A673 (cell line): ENCODE data around the gene ARHGAP18. TPM values are rescaled to one million over a fixed set of nuclear protein-coding genes. Genes with fewer than 3 reads are reported as not detected.

Source experiments
- BruUV-seq: library from RNA; stranded (reverse); fragments of 400-500 nt; replicated peaks from 2 replicates; lab custom pipeline; 2021; lab: Mats Ljungman, UMichigan
- CTCF ChIA-PET: fragments of 300-600 bp; sonication (Branson Sonifier 250); formaldehyde crosslinking; loops from one replicate; lab custom pipeline; 2022; ENCODE audit warnings: antibody characterized with exemption; lab: Charles Lee
- POLR2A ChIA-PET: fragments of 300-600 bp; sonication (Branson Sonifier 250); formaldehyde crosslinking; loops from one replicate; lab custom pipeline; 2022; ENCODE audit warnings: antibody characterized with exemption; ENCODE audit not compliant: low non-redundant PET; lab: Charles Lee
- DNase-seq: peaks from one replicate; pipeline ENCODE4 v3.0.0-alpha.2; 2015; ENCODE audit warnings: low spot score
- H3K27ac ChIP-seq: fragments of 200-600 bp; sonication (generic); 2 replicates; pipeline ENCODE4 v1.5.1; 2016; ENCODE audit warnings: mixed run types, low read depth, mild to moderate bottlenecking, mixed read lengths, antibody characterized with exemption, low read length; ENCODE audit not compliant: poor library complexity, severe bottlenecking
- H3K27me3 ChIP-seq: fragments of 200-600 bp; sonication (generic); replicated peaks from 2 replicates; pipeline ENCODE4 v1.6.1; 2017; ENCODE audit warnings: mixed run types, low read depth, mild to moderate bottlenecking, mixed read lengths, antibody characterized with exemption, low read length; ENCODE audit not compliant: insufficient read depth, poor library complexity
- H3K36me3 ChIP-seq: fragments of 200-600 bp; sonication (generic); 2 replicates; pipeline ENCODE4 v1.6.1; 2016; ENCODE audit warnings: mixed run types, mild to moderate bottlenecking, mixed read lengths, antibody characterized with exemption, low read length; ENCODE audit not compliant: insufficient read depth, poor library complexity, severe bottlenecking
- H3K4me1 ChIP-seq: fragments of 200-600 bp; sonication (generic); 2 replicates; pipeline ENCODE4 v1.6.1; 2017; ENCODE audit warnings: mixed run types, mild to moderate bottlenecking, mixed read lengths, antibody characterized with exemption, low read length; ENCODE audit not compliant: insufficient read depth, poor library complexity, severe bottlenecking
- H3K4me3 ChIP-seq: fragments of 200-600 bp; sonication (generic); 2 replicates; pipeline ENCODE4 v1.5.1; 2016; ENCODE audit warnings: low read depth, mixed run types, mild to moderate bottlenecking, mixed read lengths, low read length; ENCODE audit not compliant: poor library complexity, severe bottlenecking
- H3K9me3 ChIP-seq: fragments of 200-600 bp; sonication (generic); 2 replicates; pipeline ENCODE4 v1.6.1; 2016; ENCODE audit warnings: mixed run types, low read depth, mild to moderate bottlenecking, mixed read lengths, antibody characterized with exemption, low read length; ENCODE audit not compliant: poor library complexity, severe bottlenecking
- CTCF ChIP-seq: fragments of 300-800, 200-600 bp; sonication (generic); conservative IDR thresholded peaks from 2 replicates; pipeline ENCODE4 v1.5.1; 2017; ENCODE audit warnings: low read depth, mild to moderate bottlenecking, antibody characterized with exemption, low read length, moderate library complexity, mixed read lengths
- EZH2 ChIP-seq: fragments of 200-600 bp; sonication (generic); IDR thresholded peaks from 2 replicates; pipeline ENCODE4 v1.6.1; 2017; ENCODE audit warnings: borderline replicate concordance, low read depth, mild to moderate bottlenecking, mixed read lengths, antibody characterized with exemption, low read length; ENCODE audit not compliant: poor library complexity, severe bottlenecking
- intact Hi-C: fragments of 100-400 bp; cut with micrococcal nuclease; formaldehyde crosslinking; loops from one replicate; pipeline ENCODE4 v1.10.0; 2022; ENCODE audit not compliant: unreplicated experiment
- total RNA-seq: library from RNA; stranded (reverse); gene quantifications from 2 replicates; pipeline ENCODE4 v1.2.3, GENCODE V29; 2021

Gene ARHGAP18
- total RNA-seq, 1 experiment from 2014 or later = 14.2 TPM

GRCh38 chr6:129710450-129711270 is 683 bp upstream of the ARHGAP18 start:
- peaks cover 25% of the 10 kb centered on the region for H3K4me1 ChIP-seq
- peak; percentile 24 for DNase-seq
- TF ChIP-seq CTCF (no peak), EZH2 (no peak)
- H3K36me3 ChIP-seq = no peaks in the 10 kb centered on the region
- intact Hi-C loops = loop anchor here (5.0 kb wide), 1 partner anchor 38 kb away; no protein-coding TSS in a partner anchor
- POLR2A ChIA-PET = no interaction called here
- H3K4me3 ChIP-seq = peak overlapping the region; percentile 57
- H3K27me3 ChIP-seq = no peaks in the 10 kb centered on the region
- BruUV-seq = TSS peak; percentile 76
- CTCF ChIA-PET = interaction anchor here (0.9 kb wide), 1 partner anchor 39 kb away, joined by 3 read pairs; no protein-coding TSS in a partner anchor
- H3K9me3 ChIP-seq = no peaks in the 10 kb centered on the region
- peak overlapping the region; percentile 74 for H3K27ac ChIP-seq

GRCh38 chr6:129709196-129709768 is 695 bp downstream of the ARHGAP18 start:
- Histone ChIP-seq H3K9me3 (no peaks in the 10 kb centered on the region), H3K4me3 (peak overlapping the region; percentile 57), H3K36me3 (no peaks in the 10 kb centered on the region), H3K4me1 (peaks cover 25% of the 10 kb centered on the region), H3K27me3 (no peaks in the 10 kb centered on the region), H3K27ac (peak overlapping the region; percentile 74)
- no TSS peak for BruUV-seq
- ChIA-PET POLR2A (no interaction called here), CTCF (interaction anchor here (0.9 kb wide), 1 partner anchor 41 kb away, joined by 3 read pairs; no protein-coding TSS in a partner anchor)
- intact Hi-C loops = no loop called here
- peak; percentile 24 for DNase-seq
- TF ChIP-seq EZH2 (no peak), CTCF (no peak)

DNA sequence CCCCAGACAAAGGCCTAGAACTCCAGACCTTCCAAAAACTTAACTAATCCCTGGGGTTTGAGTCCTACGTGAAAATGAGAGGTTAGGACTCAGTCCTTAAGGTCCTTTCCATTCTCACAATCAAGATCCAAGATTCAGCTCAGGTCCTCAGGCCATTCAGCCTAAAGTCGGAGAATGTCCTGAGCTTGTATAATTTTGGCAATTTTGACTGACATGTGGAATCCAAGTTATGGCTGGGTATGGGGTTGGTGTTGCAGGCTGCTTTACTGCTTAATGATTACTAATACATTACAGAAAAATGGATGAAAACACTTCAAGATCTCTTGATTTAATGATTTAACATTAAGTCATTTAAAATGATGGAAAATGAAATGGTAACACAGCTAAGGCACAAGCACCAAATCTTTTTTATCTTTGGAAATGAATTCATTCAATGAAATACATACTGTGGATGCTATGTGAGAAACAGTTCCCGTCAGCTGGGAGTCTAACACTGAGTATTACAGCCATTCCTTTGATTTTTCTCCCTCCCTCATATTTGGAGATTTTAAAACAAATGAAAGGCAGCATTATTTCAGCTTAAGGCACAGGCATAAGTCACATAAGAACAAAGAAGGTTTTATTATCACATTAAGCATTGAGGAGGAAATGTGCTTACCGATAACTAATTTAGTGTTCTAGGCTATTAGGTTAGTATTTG is 1.3 kb downstream of the ARHGAP18 start:
- Histone ChIP-seq H3K36me3 (no peaks in the 10 kb centered on the region), H3K27ac (peak overlapping the region; percentile 74), H3K4me3 (peak overlapping the region; percentile 57), H3K27me3 (no peaks in the 10 kb centered on the region), H3K9me3 (no peaks in the 10 kb centered on the region), H3K4me1 (peaks cover 21% of the 10 kb centered on the region)
- TF ChIP-seq CTCF (no peak), EZH2 (no peak)
- POLR2A ChIA-PET = interaction anchor here (0.6 kb wide), 1 partner anchor 487 kb away, joined by 3 read pairs; no protein-coding TSS in a partner anchor
- intact Hi-C loops = no loop called here
- CTCF ChIA-PET = no interaction called here
- no TSS peak for BruUV-seq
- DNase-seq = no peak
